CD4-positive, alpha-beta T cell (primary cell): Measurements from ENCODE around the gene IGLON5. TPM values are rescaled to one million over a fixed set of nuclear protein-coding genes. Genes with fewer than 3 reads are reported as not detected.

Experiments used
- ATAC-seq: fragments of 200-7000 bp; cut with Tn5 transposase; one replicate; pipeline ENCODE4 v1.10.0; 2022; ENCODE audit warnings: mild to moderate bottlenecking; ENCODE audit not compliant: poor library complexity
- CTCF ChIA-PET: fragments of 350-600 bp; sonication (Branson Sonifier 250); formaldehyde crosslinking; loops from one replicate; lab custom pipeline; 2021; ENCODE audit warnings: antibody characterized with exemption, inconsistent platforms; lab: Charles Lee
- POLR2A ChIA-PET: fragments of 350-600 bp; sonication (Branson Sonifier 250); formaldehyde crosslinking; loops from one replicate; lab custom pipeline; 2021; ENCODE audit warnings: antibody characterized with exemption, inconsistent platforms; lab: Charles Lee
- DNase-seq, 14 experiments: peaks; one replicate each; pipeline ENCODE4 v3.0.0-alpha.2; 2013 to 2020; ENCODE audit warnings: mixed read lengths in 2 of 14
- H3K27ac ChIP-seq, 2 donors: one replicate each; pipeline versions ENCODE4 v1.5.1 to v1.7.0; 2013; ENCODE audit warnings: low read length in 2 of 2, low read depth in 1 of 2, mild to moderate bottlenecking in 1 of 2
- H3K27me3 ChIP-seq, 2 experiments: 1 replicate in 1 of 2; 2 replicates in 1 of 2; pipeline versions ENCODE4 v1.6.1 to v1.7.0; 2013; ENCODE audit warnings: low read length in 2 of 2, control low read depth in 1 of 2, mild to moderate bottlenecking in 1 of 2, moderate library complexity in 1 of 2; ENCODE audit not compliant: insufficient read depth in 2 of 2, control insufficient read depth in 1 of 2
- H3K36me3 ChIP-seq: one replicate; pipeline ENCODE4 v1.6.1; 2013; ENCODE audit warnings: low read length, control low read depth; ENCODE audit not compliant: insufficient read depth
- H3K4me1 ChIP-seq: one replicate; pipeline ENCODE4 v1.6.1; 2013; ENCODE audit warnings: low read length, control low read depth; ENCODE audit not compliant: insufficient read depth
- H3K4me3 ChIP-seq: one replicate; pipeline ENCODE4 v1.5.1; 2013; ENCODE audit warnings: mild to moderate bottlenecking, low read length, moderate library complexity
- H3K9me3 ChIP-seq, 2 experiments: 1 replicate in 1 of 2; 2 replicates in 1 of 2; pipeline versions ENCODE4 v1.6.1 to v1.7.0; 2013; ENCODE audit warnings: low read length in 2 of 2, mild to moderate bottlenecking in 2 of 2, control low read depth in 1 of 2, moderate library complexity in 1 of 2; ENCODE audit not compliant: control insufficient read depth in 1 of 2, insufficient read depth in 1 of 2
- H3K27ac Mint-ChIP-seq: one replicate; pipeline ENCODE4 v1.8.0; 2020; ENCODE audit warnings: mixed read lengths
- H3K27me3 Mint-ChIP-seq: one replicate; pipeline ENCODE4 v1.8.0; 2021; ENCODE audit warnings: mixed read lengths
- H3K36me3 Mint-ChIP-seq: one replicate; pipeline ENCODE4 v1.8.0; 2021; ENCODE audit warnings: low read depth, mixed read lengths
- H3K4me1 Mint-ChIP-seq: one replicate; pipeline ENCODE4 v1.8.0; 2021; ENCODE audit warnings: low read depth, mixed read lengths
- H3K4me3 Mint-ChIP-seq: one replicate; pipeline ENCODE4 v1.8.0; 2020; ENCODE audit warnings: mild to moderate bottlenecking, mixed read lengths
- H3K9me3 Mint-ChIP-seq: one replicate; pipeline ENCODE4 v1.8.0; 2020; ENCODE audit warnings: mixed read lengths
- intact Hi-C, 2 experiments: fragments of 100-400 bp; cut with DNase I in 1 of 2; cut with micrococcal nuclease in 1 of 2; formaldehyde crosslinking; loops; one replicate each; pipeline versions ENCODE4 v1.15.1 to v1.9.0; 2023 to 2025; cut with DNase I, micrococcal nuclease
- total RNA-seq, 174 experiments: library from RNA in 2 of 174; stranded (reverse) in 2 of 174; gene quantifications; one replicate each; pipeline ENCODE4 v1.2.3 and lab custom pipeline; 2021 to 2026
- TF ChIP-seq, protein P1 (sequence below): fragments of 200-600 bp; IDR thresholded peaks from one replicate; pipeline ENCODE4 v1.8.0; 2022; ENCODE audit warnings: antibody characterized with exemption, mild to moderate bottlenecking

The IGLON5 gene
- total RNA-seq, 2 experiments from 2014 or later = not detected

DNA sequence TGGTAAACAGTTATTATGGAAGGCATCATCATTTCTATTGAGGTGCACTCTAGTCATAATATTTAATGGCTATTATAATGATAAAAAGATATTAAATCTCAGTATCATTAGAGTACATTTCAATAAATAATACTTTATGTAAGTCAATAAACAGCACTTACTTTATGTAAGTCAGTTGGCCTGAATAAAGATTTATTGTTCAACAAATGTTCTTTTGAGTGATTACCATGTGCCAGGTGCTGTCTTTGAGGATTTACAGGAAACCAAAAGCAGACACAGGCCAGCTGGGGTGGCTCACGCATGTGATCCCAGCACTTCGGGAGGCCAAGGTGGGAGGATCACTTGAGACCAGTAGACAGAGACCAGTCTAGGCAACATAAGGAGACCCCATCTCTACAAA lies 66.0 kb downstream of the IGLON5 start:
- no peak for ATAC-seq
- no peaks in the 10 kb centered on the region for H3K27me3 ChIP-seq
- Mint-ChIP-seq H3K27me3 (no peaks in the 10 kb centered on the region), H3K36me3 (no peaks in the 10 kb centered on the region), H3K27ac (no peak overlapping the region), H3K4me3 (no peak overlapping the region), H3K9me3 (peaks cover 3% of the 10 kb centered on the region), H3K4me1 (peaks cover 41% of the 10 kb centered on the region)
- H3K4me1 ChIP-seq = peaks cover 44% of the 10 kb centered on the region
- no peaks in the 10 kb centered on the region for H3K36me3 ChIP-seq
- no peak overlapping the region for H3K27ac ChIP-seq
- DNase-seq = no peak
- H3K9me3 ChIP-seq = peaks cover 6 to 17% of the 10 kb centered on the region in 2 experiments
- TF ChIP-seq, protein P1, sequence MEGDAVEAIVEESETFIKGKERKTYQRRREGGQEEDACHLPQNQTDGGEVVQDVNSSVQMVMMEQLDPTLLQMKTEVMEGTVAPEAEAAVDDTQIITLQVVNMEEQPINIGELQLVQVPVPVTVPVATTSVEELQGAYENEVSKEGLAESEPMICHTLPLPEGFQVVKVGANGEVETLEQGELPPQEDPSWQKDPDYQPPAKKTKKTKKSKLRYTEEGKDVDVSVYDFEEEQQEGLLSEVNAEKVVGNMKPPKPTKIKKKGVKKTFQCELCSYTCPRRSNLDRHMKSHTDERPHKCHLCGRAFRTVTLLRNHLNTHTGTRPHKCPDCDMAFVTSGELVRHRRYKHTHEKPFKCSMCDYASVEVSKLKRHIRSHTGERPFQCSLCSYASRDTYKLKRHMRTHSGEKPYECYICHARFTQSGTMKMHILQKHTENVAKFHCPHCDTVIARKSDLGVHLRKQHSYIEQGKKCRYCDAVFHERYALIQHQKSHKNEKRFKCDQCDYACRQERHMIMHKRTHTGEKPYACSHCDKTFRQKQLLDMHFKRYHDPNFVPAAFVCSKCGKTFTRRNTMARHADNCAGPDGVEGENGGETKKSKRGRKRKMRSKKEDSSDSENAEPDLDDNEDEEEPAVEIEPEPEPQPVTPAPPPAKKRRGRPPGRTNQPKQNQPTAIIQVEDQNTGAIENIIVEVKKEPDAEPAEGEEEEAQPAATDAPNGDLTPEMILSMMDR = no peak
- no peak overlapping the region for H3K4me3 ChIP-seq
- CTCF ChIA-PET = no interaction called here
- intact Hi-C loops = no loop called here
- POLR2A ChIA-PET = interaction anchor here (1.3 kb wide), 1 partner anchor 12 kb away, joined by 4 read pairs; the partner anchor contains the start of gene ETFB

DNA sequence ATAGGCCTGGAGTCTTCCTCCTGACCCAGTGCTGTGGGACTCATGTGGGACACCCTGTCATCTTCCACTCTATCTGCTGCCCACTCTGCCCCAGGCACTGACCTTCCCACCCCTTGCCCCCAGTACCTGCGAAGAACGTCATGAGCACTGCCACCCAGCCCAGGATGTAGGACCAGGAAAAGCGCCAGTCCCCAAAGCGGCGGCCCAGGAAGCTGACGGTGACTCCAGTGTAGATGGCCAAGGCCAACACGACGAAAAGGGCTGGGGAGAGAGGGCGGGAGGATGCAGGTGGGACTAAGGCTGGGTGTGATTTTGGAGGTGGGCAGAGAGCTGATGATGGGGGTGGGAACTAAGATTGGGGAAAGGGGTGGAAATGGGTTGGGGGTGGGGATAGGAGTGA lies 68.9 kb downstream of the IGLON5 start:
- peaks cover 16% of the 10 kb centered on the region for H3K4me1 ChIP-seq
- ChIA-PET POLR2A (no interaction called here), CTCF (no interaction called here)
- no peaks in the 10 kb centered on the region for H3K36me3 ChIP-seq
- no peak overlapping the region for H3K27ac ChIP-seq
- Mint-ChIP-seq H3K27me3 (no peaks in the 10 kb centered on the region), H3K4me1 (peaks cover 13% of the 10 kb centered on the region), H3K9me3 (peaks cover 3% of the 10 kb centered on the region), H3K27ac (no peak overlapping the region), H3K36me3 (no peaks in the 10 kb centered on the region), H3K4me3 (no peak overlapping the region)
- DNase-seq (no peak), ATAC-seq (no peak)
- no peak overlapping the region for H3K4me3 ChIP-seq
- intact Hi-C loops = no loop called here
- H3K27me3 ChIP-seq = no peaks in the 10 kb centered on the region
- H3K9me3 ChIP-seq = peaks cover 6 to 10% of the 10 kb centered on the region in 2 experiments
- TF ChIP-seq, protein P1 = no peak

Other genes starting within 250 kb of the IGLON5 start
- gene KLK13, start 246.6 kb upstream of the IGLON5 start, total RNA-seq = not detected
- under 1 TPM in 1 of 2 experiments, not detected in 1; 0.22 TPM for gene KLK14, start 228.8 kb upstream of the IGLON5 start, total RNA-seq
- gene CTU1, start 203.2 kb upstream of the IGLON5 start, total RNA-seq = 1 to 10 TPM; 1.4 to 1.6 TPM
- gene SIGLEC9, start 186.7 kb upstream of the IGLON5 start, total RNA-seq = under 1 TPM; 0.36 to 0.59 TPM
- gene SIGLEC7, start 169.3 kb upstream of the IGLON5 start, total RNA-seq = under 1 TPM in 1 of 2 experiments, not detected in 1; 0.20 TPM
- gene CD33, start 86.6 kb upstream of the IGLON5 start, total RNA-seq = 1 to 10 TPM in 1 of 2 experiments, under 1 TPM in 1; 0.60 to 1.7 TPM
- not detected for gene SIGLECL1, start 60.6 kb upstream of the IGLON5 start, total RNA-seq
- under 1 TPM; 0.11 to 0.14 TPM for gene VSIG10L, start 30.5 kb downstream of the IGLON5 start, total RNA-seq
- gene ETFB, start 54.7 kb downstream of the IGLON5 start, total RNA-seq = 10 to 100 TPM; 29.7 to 30.1 TPM
- gene CLDND2, start 57.4 kb downstream of the IGLON5 start, total RNA-seq = under 1 TPM; 0.60 to 0.84 TPM
- 1 to 10 TPM; 6.2 to 7.2 TPM for gene NKG7, start 61.0 kb downstream of the IGLON5 start, total RNA-seq
- gene LIM2, start 76.3 kb downstream of the IGLON5 start, total RNA-seq = not detected
- not detected for gene C19orf84, start 78.9 kb downstream of the IGLON5 start, total RNA-seq
- gene SIGLEC10, start 106.0 kb downstream of the IGLON5 start, total RNA-seq = under 1 TPM; 0.39 to 0.58 TPM
- not detected for gene SIGLEC8, start 146.8 kb downstream of the IGLON5 start, total RNA-seq
- gene CEACAM18, start 166.9 kb downstream of the IGLON5 start, total RNA-seq = not detected
- gene SIGLEC12, start 190.2 kb downstream of the IGLON5 start, total RNA-seq = not detected
- under 1 TPM; 0.14 to 0.36 TPM for gene SIGLEC6, start 220.0 kb downstream of the IGLON5 start, total RNA-seq